ENCODE results near the gene DECR2.

DECR2 gene

GRCh38 chr16:370979-371514 is 30.6 kb upstream of the DECR2 start:
- peak; percentile 20 for DNase-seq
- Histone ChIP-seq H3K9me3 (no peaks in the 10 kb centered on the region), H3K4me1 (peaks cover 15% of the 10 kb centered on the region), H3K36me3 (peaks cover 25% of the 10 kb centered on the region), H3K27me3 (no peaks in the 10 kb centered on the region), H3K4me3 (ENCODE audit: low read depth, low read length) (peak overlapping the region; percentile 48)
- TF ChIP-seq CTCF (IDR thresholded peaks at IDR 0.05; ENCODE audit: low read depth, low read length) = no peak

- peak; percentile 68 for DNase-seq
- Histone ChIP-seq H3K4me1 (peaks cover 15% of the 10 kb centered on the region), H3K4me3 (ENCODE audit: low read depth, low read length) (no peak overlapping the region), H3K9me3 (no peaks in the 10 kb centered on the region), H3K27me3 (no peaks in the 10 kb centered on the region), H3K36me3 (peaks cover 25% of the 10 kb centered on the region)
- TF ChIP-seq CTCF (IDR thresholded peaks at IDR 0.05; ENCODE audit: low read depth, low read length) = no peak
Measured at GRCh38 chr16:371515-372301, 30.0 kb upstream of the DECR2 start.

GRCh38 chr16:372302-372983 is 29.2 kb upstream of the DECR2 start:
- TF ChIP-seq CTCF (IDR thresholded peaks at IDR 0.05; ENCODE audit: low read depth, low read length) = no peak
- H3K4me1 ChIP-seq = peaks cover 15% of the 10 kb centered on the region
- peak; percentile 18 for DNase-seq
- no peaks in the 10 kb centered on the region for H3K27me3 ChIP-seq
- H3K36me3 ChIP-seq = peaks cover 21% of the 10 kb centered on the region
- no peak overlapping the region for H3K4me3 ChIP-seq (ENCODE audit: low read depth, low read length)
- no peaks in the 10 kb centered on the region for H3K9me3 ChIP-seq

GRCh38 chr16:373020-373598 is 28.6 kb upstream of the DECR2 start:
- no peak for DNase-seq
- Histone ChIP-seq H3K4me1 (peaks cover 15% of the 10 kb centered on the region), H3K36me3 (peaks cover 17% of the 10 kb centered on the region), H3K4me3 (ENCODE audit: low read depth, low read length) (no peak overlapping the region), H3K27me3 (no peaks in the 10 kb centered on the region), H3K9me3 (no peaks in the 10 kb centered on the region)
- no peak for TF ChIP-seq CTCF (IDR thresholded peaks at IDR 0.05; ENCODE audit: low read depth, low read length)

- no peak for DNase-seq
- no peak overlapping the region for H3K4me3 ChIP-seq (ENCODE audit: low read depth, low read length)
- H3K9me3 ChIP-seq = no peaks in the 10 kb centered on the region
- peaks cover 8% of the 10 kb centered on the region for H3K36me3 ChIP-seq
- no peak for TF ChIP-seq CTCF (IDR thresholded peaks at IDR 0.05; ENCODE audit: low read depth, low read length)
- no peaks in the 10 kb centered on the region for H3K27me3 ChIP-seq
- H3K4me1 ChIP-seq = peaks cover 15% of the 10 kb centered on the region
Measured at GRCh38 chr16:373848-374615, 27.7 kb upstream of the DECR2 start.
